Measurements from ENCODE around the gene FAM216A. TPM values are rescaled to one million over a fixed set of nuclear protein-coding genes. Genes with fewer than 3 reads are reported as not detected.

FAM216A gene
- total and polyA plus RNA-seq, 9 of the 15 experiments (the other 6 are each of a cell fraction or from before 2014, with no cell fraction given): 17.2 to 96.9 (median 48.5) TPM

DNA sequence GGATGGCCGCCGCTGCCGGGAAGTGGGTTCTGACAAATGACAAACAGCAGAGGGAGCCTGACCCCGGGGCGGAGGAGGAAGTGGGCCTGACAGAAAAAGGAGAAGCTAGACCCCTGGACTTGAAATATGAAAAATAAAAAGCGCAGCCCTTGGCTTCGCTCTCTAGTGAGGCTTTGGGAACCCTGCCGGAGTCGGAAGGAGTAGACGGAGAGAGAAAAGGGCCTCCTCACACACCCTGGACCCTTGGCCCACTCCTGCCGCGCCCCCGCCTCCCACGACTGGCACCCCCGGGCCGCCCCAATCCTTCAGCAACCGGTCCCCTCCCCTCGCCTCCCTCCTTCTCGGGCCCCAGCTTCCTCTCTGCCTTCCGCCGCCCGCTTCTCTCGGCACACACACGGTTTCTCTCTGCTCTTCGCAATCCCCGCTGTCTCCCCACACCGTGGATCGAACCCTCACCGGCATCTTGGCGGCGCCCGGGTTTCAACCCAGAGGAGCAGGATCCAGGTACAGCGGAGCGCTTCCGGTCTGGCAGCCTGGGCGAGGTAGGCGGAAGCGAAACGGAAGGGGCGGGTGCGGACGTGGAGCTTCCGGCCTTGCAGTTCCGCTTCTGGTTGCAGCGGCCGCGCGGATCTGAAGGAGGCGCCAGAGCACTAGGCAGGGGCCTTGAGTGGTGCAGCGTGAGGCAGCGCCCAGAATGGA is 18.7 kb upstream of the FAM216A start, which contains the start of gene ARPC3 (continued):
- TF ChIP-seq, protein P1, sequence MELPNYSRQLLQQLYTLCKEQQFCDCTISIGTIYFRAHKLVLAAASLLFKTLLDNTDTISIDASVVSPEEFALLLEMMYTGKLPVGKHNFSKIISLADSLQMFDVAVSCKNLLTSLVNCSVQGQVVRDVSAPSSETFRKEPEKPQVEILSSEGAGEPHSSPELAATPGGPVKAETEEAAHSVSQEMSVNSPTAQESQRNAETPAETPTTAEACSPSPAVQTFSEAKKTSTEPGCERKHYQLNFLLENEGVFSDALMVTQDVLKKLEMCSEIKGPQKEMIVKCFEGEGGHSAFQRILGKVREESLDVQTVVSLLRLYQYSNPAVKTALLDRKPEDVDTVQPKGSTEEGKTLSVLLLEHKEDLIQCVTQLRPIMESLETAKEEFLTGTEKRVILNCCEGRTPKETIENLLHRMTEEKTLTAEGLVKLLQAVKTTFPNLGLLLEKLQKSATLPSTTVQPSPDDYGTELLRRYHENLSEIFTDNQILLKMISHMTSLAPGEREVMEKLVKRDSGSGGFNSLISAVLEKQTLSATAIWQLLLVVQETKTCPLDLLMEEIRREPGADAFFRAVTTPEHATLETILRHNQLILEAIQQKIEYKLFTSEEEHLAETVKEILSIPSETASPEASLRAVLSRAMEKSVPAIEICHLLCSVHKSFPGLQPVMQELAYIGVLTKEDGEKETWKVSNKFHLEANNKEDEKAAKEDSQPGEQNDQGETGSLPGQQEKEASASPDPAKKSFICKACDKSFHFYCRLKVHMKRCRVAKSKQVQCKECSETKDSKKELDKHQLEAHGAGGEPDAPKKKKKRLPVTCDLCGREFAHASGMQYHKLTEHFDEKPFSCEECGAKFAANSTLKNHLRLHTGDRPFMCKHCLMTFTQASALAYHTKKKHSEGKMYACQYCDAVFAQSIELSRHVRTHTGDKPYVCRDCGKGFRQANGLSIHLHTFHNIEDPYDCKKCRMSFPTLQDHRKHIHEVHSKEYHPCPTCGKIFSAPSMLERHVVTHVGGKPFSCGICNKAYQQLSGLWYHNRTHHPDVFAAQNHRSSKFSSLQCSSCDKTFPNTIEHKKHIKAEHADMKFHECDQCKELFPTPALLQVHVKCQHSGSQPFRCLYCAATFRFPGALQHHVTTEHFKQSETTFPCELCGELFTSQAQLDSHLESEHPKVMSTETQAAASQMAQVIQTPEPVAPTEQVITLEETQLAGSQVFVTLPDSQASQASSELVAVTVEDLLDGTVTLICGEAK (IDR thresholded peaks at IDR 0.05): peak; percentile 97
- TF ChIP-seq, protein P1 (CRISPR knock-in tag; IDR thresholded peaks at IDR 0.05): no peak
- TF ChIP-seq TBP (optimal IDR thresholded peaks at IDR 0.05; ENCODE audit: low read depth, low read length) (peak; percentile 66), SIN3A (IDR thresholded peaks at IDR 0.05; ENCODE audit: borderline replicate concordance in 2 of 2, control insufficient read depth in 1 of 2, low read depth in 2 of 2, low read length in 2 of 2) (peak; percentile 80 to 85; a peak in 2 of 4 replicates), HNRNPUL1 (IDR thresholded peaks at IDR 0.05; ENCODE audit: low read length) (no peak), FOXJ3 (CRISPR knock-in tag; IDR thresholded peaks at IDR 0.05) (no peak)
- TF ChIP-seq, protein P2, sequence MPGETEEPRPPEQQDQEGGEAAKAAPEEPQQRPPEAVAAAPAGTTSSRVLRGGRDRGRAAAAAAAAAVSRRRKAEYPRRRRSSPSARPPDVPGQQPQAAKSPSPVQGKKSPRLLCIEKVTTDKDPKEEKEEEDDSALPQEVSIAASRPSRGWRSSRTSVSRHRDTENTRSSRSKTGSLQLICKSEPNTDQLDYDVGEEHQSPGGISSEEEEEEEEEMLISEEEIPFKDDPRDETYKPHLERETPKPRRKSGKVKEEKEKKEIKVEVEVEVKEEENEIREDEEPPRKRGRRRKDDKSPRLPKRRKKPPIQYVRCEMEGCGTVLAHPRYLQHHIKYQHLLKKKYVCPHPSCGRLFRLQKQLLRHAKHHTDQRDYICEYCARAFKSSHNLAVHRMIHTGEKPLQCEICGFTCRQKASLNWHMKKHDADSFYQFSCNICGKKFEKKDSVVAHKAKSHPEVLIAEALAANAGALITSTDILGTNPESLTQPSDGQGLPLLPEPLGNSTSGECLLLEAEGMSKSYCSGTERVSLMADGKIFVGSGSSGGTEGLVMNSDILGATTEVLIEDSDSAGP (CRISPR knock-in tag; IDR thresholded peaks at IDR 0.05): peak; percentile 81; the same call in 1 of the 2 replicates

Measured in K562 (cell line).